Panc1 (cell line): ENCODE measurements around the gene SOCS1. TPM values are rescaled to one million over a fixed set of nuclear protein-coding genes. Genes with fewer than 3 reads are reported as not detected.

Source experiments
- ATAC-seq: fragments of 200-7000 bp; cut with Tn5 transposase; 2 replicates; pipeline ENCODE4 v1.9.1; 2020; ENCODE audit warnings: mild to moderate bottlenecking, moderate library complexity
- BruUV-seq: library from RNA; stranded (reverse); fragments of 400-500 nt; replicated peaks from 2 replicates; lab custom pipeline; 2021; lab: Mats Ljungman, UMichigan
- CTCF ChIA-PET: fragments of 300-600 bp; sonication (Branson Sonifier 250); formaldehyde crosslinking; loops from one replicate; lab custom pipeline; 2022; ENCODE audit warnings: antibody characterized with exemption; lab: Charles Lee
- POLR2A ChIA-PET: fragments of 300-600 bp; sonication (Branson Sonifier 250); formaldehyde crosslinking; loops from one replicate; lab custom pipeline; 2022; ENCODE audit warnings: antibody characterized with exemption; lab: Charles Lee
- DNase-seq: peaks from one replicate; pipeline ENCODE4 v3.0.0-alpha.2; 2010; ENCODE audit warnings: low read depth, low spot score
- H3K27ac ChIP-seq: 2 replicates; pipeline ENCODE4 v1.5.1; 2011; ENCODE audit warnings: mild to moderate bottlenecking, low read length, inconsistent platforms
- H3K27me3 ChIP-seq: fragments of 200-500 bp; sonication (Bioruptor generic); 2 replicates; pipeline ENCODE4 v1.6.0; 2014; ENCODE audit warnings: low read length, inconsistent platforms; ENCODE audit not compliant: control insufficient read depth, insufficient read depth
- H3K36me3 ChIP-seq: fragments of 200-500 bp; sonication (Bioruptor generic); 2 replicates; pipeline ENCODE4 v1.5.1; 2014; ENCODE audit warnings: inconsistent platforms, mild to moderate bottlenecking, low read length, moderate library complexity; ENCODE audit not compliant: control insufficient read depth, insufficient read depth
- H3K4me1 ChIP-seq: 2 replicates; pipeline ENCODE4 v1.5.1; 2011; ENCODE audit warnings: inconsistent platforms, mild to moderate bottlenecking, low read length, moderate library complexity; ENCODE audit not compliant: control insufficient read depth, insufficient read depth
- H3K4me3 ChIP-seq, 2 experiments: 2 replicates each; pipeline ENCODE4 v1.5.1; 2011 to 2012; ENCODE audit warnings: low read depth in 2 of 2, low read length in 2 of 2, mild to moderate bottlenecking in 2 of 2, inconsistent platforms in 1 of 2, moderate library complexity in 1 of 2
- H3K9me3 ChIP-seq: fragments of 200-500 bp; sonication (Bioruptor generic); 2 replicates; pipeline ENCODE4 v1.5.1; 2014; ENCODE audit warnings: low read depth, mild to moderate bottlenecking, inconsistent platforms, low read length, moderate library complexity; ENCODE audit not compliant: control insufficient read depth, insufficient read depth
- POLR2AphosphoS5 ChIP-seq: IDR thresholded peaks from 2 replicates; pipeline ENCODE4 v1.6.1; 2012; ENCODE audit warnings: mild to moderate bottlenecking, low read depth, low read length, moderate library complexity
- SIN3A ChIP-seq: IDR thresholded peaks from 2 replicates; pipeline ENCODE4 v1.6.1; 2012; ENCODE audit warnings: low read depth, mild to moderate bottlenecking, low read length, moderate library complexity, borderline replicate concordance; ENCODE audit not compliant: insufficient read depth
- TCF7L2 ChIP-seq: IDR thresholded peaks from 2 replicates; pipeline ENCODE4 v1.6.1; 2011; ENCODE audit warnings: mild to moderate bottlenecking, low read depth, low read length, inconsistent platforms
- in situ Hi-C: cut with HindIII; loops from 2 replicates; pipeline ENCODE4 v1.10.0; 2016; ENCODE audit warnings: low sequenced_read_pairs, low pct_unique_long_range_greater_than_20kb
- intact Hi-C: fragments of 100-400 bp; cut with micrococcal nuclease; formaldehyde crosslinking; loops from one replicate; pipeline ENCODE4 v1.10.0; 2022; ENCODE audit not compliant: unreplicated experiment
- total RNA-seq: library from RNA; stranded (reverse); gene quantifications from one replicate; pipeline ENCODE4 v1.2.1, GENCODE V29; 2021; ENCODE audit not compliant: unreplicated experiment
- TF ChIP-seq, protein P1 (sequence below): fragments of 450-650 bp; IDR thresholded peaks from 2 replicates; pipeline ENCODE4 v1.5.1; 2017; ENCODE audit warnings: mild to moderate bottlenecking
- TF ChIP-seq, protein P2 (sequence below), 2 experiments: IDR thresholded peaks; 2 replicates each; pipeline ENCODE4 v1.6.1; 2011 to 2012; ENCODE audit warnings: low read depth in 2 of 2, control low read depth in 1 of 2, low read length in 1 of 2, mild to moderate bottlenecking in 1 of 2, moderate library complexity in 1 of 2; ENCODE audit not compliant: insufficient read depth in 1 of 2

SOCS1 gene
- total RNA-seq, 1 experiment from 2014 or later: 4.8 TPM

DNA sequence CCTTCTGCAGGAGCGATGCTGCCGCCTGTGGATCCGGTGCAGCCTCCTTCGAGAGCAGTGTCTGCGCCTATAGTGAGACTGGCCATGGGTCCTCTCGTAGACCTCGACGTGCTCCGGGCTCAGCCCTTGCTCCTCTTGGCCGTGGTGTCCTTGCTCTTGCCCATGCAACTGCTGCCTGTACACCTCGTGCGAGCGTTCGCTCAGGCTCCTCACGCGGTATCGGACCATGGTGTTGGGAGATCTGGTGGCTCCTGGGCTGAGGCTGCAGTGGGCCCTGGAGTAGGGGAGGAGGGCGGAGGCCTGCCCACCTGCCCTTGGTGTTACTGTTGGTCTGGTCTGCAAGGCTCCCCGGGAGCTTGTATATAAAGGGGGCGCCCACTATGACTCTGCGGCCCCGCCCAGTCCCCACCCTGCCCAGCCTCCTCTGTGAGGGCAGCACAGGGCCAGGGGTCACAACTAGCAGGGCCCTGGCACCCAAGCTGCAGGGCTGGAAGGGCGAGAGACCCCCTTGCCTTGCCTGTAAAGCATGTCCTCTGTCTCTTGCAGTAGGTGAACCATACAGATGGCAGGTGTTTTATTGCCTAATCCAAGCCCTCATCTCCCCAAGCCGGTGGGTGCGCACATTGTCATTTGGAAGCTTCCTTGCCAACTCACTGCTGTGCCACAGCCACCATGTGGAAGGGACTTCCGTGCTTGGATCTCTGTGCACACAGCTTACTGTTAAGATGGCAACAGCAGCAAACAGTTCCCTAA is 20.3 kb upstream of the SOCS1 start, which contains the start of gene PRM2:
PRM2 (minus strand) TSS at position 338 of the 753 bp plus-strand sequence; CDS start at position 228, 110 bp downstream.
- Histone ChIP-seq H3K36me3 (no peaks in the 10 kb centered on the region), H3K27me3 (no peaks in the 10 kb centered on the region), H3K27ac (no peak within 1 kb of the TSS), H3K9me3 (no peaks in the 10 kb centered on the region), H3K4me3 (no peak within 1 kb of the TSS), H3K4me1 (peaks cover 9% of the 10 kb centered on the region)
- DNase-seq (no peak), ATAC-seq (no peak)
- intact Hi-C loops: no loop called here
- CTCF ChIA-PET: no interaction called here
- POLR2A ChIA-PET: no interaction called here
- in situ Hi-C loops: no loop called here
- BruUV-seq: no TSS peak
- TF ChIP-seq TCF7L2: no peak
- TF ChIP-seq, protein P1, sequence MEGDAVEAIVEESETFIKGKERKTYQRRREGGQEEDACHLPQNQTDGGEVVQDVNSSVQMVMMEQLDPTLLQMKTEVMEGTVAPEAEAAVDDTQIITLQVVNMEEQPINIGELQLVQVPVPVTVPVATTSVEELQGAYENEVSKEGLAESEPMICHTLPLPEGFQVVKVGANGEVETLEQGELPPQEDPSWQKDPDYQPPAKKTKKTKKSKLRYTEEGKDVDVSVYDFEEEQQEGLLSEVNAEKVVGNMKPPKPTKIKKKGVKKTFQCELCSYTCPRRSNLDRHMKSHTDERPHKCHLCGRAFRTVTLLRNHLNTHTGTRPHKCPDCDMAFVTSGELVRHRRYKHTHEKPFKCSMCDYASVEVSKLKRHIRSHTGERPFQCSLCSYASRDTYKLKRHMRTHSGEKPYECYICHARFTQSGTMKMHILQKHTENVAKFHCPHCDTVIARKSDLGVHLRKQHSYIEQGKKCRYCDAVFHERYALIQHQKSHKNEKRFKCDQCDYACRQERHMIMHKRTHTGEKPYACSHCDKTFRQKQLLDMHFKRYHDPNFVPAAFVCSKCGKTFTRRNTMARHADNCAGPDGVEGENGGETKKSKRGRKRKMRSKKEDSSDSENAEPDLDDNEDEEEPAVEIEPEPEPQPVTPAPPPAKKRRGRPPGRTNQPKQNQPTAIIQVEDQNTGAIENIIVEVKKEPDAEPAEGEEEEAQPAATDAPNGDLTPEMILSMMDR: no peak
- TF ChIP-seq POLR2AphosphoS5: no peak
- TF ChIP-seq, protein P2, sequence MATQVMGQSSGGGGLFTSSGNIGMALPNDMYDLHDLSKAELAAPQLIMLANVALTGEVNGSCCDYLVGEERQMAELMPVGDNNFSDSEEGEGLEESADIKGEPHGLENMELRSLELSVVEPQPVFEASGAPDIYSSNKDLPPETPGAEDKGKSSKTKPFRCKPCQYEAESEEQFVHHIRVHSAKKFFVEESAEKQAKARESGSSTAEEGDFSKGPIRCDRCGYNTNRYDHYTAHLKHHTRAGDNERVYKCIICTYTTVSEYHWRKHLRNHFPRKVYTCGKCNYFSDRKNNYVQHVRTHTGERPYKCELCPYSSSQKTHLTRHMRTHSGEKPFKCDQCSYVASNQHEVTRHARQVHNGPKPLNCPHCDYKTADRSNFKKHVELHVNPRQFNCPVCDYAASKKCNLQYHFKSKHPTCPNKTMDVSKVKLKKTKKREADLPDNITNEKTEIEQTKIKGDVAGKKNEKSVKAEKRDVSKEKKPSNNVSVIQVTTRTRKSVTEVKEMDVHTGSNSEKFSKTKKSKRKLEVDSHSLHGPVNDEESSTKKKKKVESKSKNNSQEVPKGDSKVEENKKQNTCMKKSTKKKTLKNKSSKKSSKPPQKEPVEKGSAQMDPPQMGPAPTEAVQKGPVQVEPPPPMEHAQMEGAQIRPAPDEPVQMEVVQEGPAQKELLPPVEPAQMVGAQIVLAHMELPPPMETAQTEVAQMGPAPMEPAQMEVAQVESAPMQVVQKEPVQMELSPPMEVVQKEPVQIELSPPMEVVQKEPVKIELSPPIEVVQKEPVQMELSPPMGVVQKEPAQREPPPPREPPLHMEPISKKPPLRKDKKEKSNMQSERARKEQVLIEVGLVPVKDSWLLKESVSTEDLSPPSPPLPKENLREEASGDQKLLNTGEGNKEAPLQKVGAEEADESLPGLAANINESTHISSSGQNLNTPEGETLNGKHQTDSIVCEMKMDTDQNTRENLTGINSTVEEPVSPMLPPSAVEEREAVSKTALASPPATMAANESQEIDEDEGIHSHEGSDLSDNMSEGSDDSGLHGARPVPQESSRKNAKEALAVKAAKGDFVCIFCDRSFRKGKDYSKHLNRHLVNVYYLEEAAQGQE (IDR thresholded peaks at IDR 0.05; ENCODE audit: insufficient read depth in 1 of 2, low read depth in 2 of 2, low read length in 1 of 2): no peak
- TF ChIP-seq SIN3A: no peak

DNA sequence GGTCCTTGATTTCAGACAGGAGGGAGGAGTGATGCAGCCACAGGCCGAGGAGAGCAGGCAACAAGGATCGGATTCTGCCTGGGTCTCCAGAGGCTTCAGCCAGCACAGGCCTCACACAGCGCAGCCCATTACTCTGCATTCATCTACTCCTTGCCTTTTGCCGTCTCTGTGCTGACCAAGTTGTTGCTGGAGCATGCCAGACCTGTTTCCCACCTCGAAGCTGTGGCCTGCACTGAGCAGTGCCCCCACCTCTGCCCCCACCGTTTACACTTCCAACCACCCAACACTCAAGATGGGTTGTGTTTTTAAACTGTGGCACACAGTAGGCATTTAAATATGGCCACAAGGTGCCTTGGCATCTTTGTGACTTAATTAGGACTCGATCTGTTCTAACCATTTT is 19.0 kb upstream of the SOCS1 start:
- no peak for TF ChIP-seq POLR2AphosphoS5
- TF ChIP-seq, protein P2 (IDR thresholded peaks at IDR 0.05; ENCODE audit: insufficient read depth in 1 of 2, low read depth in 2 of 2, low read length in 1 of 2): no peak
- no peak for TF ChIP-seq SIN3A
- no peak for TF ChIP-seq TCF7L2
- TF ChIP-seq, protein P1: no peak
- intact Hi-C loops: no loop called here
- Histone ChIP-seq H3K4me3 (no peak overlapping the region), H3K4me1 (peaks cover 9% of the 10 kb centered on the region), H3K9me3 (no peaks in the 10 kb centered on the region), H3K27ac (no peak overlapping the region), H3K27me3 (no peaks in the 10 kb centered on the region), H3K36me3 (no peaks in the 10 kb centered on the region)
- ChIA-PET POLR2A (no interaction called here), CTCF (no interaction called here)
- BruUV-seq: no TSS peak
- DNase-seq: no peak
- in situ Hi-C loops: no loop called here
- ATAC-seq: no peak
